22Rv1 (cell line): ENCODE measurements around the gene NUTF2.

Source experiments
- CTCF ChIP-seq: fragments of 450-650 bp; IDR thresholded peaks from 2 replicates; pipeline ENCODE4 v1.5.1; 2017; ENCODE audit warnings: mild to moderate bottlenecking
- ZFX ChIP-seq: fragments of 450-650 bp; IDR thresholded peaks from 2 replicates; pipeline ENCODE4 v1.6.1; 2017; ENCODE audit warnings: antibody characterized with exemption, borderline replicate concordance

- TF ChIP-seq CTCF (no peak), ZFX (no peak)
Observed at GRCh38 chr16:67853670-67854069, 6.9 kb downstream of the NUTF2 start.
